MM.1S (cell line): ENCODE measurements around the gene PSTPIP1.

Experiments used
- DNase-seq: peaks from one replicate; pipeline ENCODE4 v3.0.0-alpha.2; 2015
- H2AFZ ChIP-seq: fragments of 300-600 bp; sonication (generic); 2 replicates; pipeline ENCODE4 v1.6.0; 2016; ENCODE audit warnings: antibody characterized with exemption, low read length
- H3F3A ChIP-seq: fragments of 300-600 bp; sonication (generic); 2 replicates; pipeline ENCODE4 v1.6.1; 2016; ENCODE audit warnings: mild to moderate bottlenecking, antibody characterized with exemption, low read length, moderate library complexity, mixed read lengths; ENCODE audit not compliant: insufficient read depth
- H3K27ac ChIP-seq: fragments of 300-600 bp; sonication (generic); 2 replicates; pipeline ENCODE4 v1.5.1; 2016; ENCODE audit warnings: mild to moderate bottlenecking, low read length
- H3K27me3 ChIP-seq: fragments of 300-600 bp; sonication (generic); replicated peaks from 2 replicates; pipeline ENCODE4 v1.6.0; 2016; ENCODE audit warnings: low read length; ENCODE audit not compliant: insufficient read depth
- H3K36me3 ChIP-seq: fragments of 300-600 bp; sonication (generic); replicated peaks from 2 replicates; pipeline ENCODE4 v1.6.1; 2016; ENCODE audit warnings: mild to moderate bottlenecking, low read length, mixed read lengths; ENCODE audit not compliant: insufficient read depth
- H3K4me1 ChIP-seq: fragments of 300-600 bp; sonication (generic); 2 replicates; pipeline ENCODE4 v1.6.1; 2016; ENCODE audit warnings: low read length, mixed read lengths
- H3K4me2 ChIP-seq: fragments of 300-600 bp; sonication (generic); 2 replicates; pipeline ENCODE4 v1.6.0; 2016; ENCODE audit warnings: low read depth, low read length
- H3K4me3 ChIP-seq: fragments of 300-600 bp; sonication (generic); 2 replicates; pipeline ENCODE4 v1.5.1; 2016; ENCODE audit warnings: low read length, mixed read lengths
- H3K79me2 ChIP-seq: fragments of 300-600 bp; sonication (generic); 2 replicates; pipeline ENCODE4 v1.6.1; 2016; ENCODE audit warnings: mixed run types, low read length, mixed read lengths
- H3K9ac ChIP-seq: fragments of 300-600 bp; sonication (generic); 2 replicates; pipeline ENCODE4 v1.6.1; 2016; ENCODE audit warnings: low read length, mixed read lengths
- H3K9me2 ChIP-seq: fragments of 300-600 bp; sonication (generic); replicated peaks from 2 replicates; pipeline ENCODE4 v1.6.1; 2016; ENCODE audit warnings: mild to moderate bottlenecking, low read length, mixed read lengths; ENCODE audit not compliant: insufficient read depth
- H3K9me3 ChIP-seq: fragments of 300-600 bp; sonication (generic); replicated peaks from 2 replicates; pipeline ENCODE4 v1.6.1; 2016; ENCODE audit warnings: mild to moderate bottlenecking, low read length, mixed read lengths; ENCODE audit not compliant: insufficient read depth
- H4K20me1 ChIP-seq: fragments of 300-600 bp; sonication (generic); 2 replicates; pipeline ENCODE4 v1.6.1; 2016; ENCODE audit warnings: mild to moderate bottlenecking, low read length, moderate library complexity, mixed read lengths; ENCODE audit not compliant: insufficient read depth
- EZH2 ChIP-seq: fragments of 300-600 bp; sonication (generic); optimal IDR thresholded peaks from 2 replicates; pipeline ENCODE3; 2017; ENCODE audit warnings: low read depth, mild to moderate bottlenecking, antibody characterized with exemption, low read length, mixed read lengths
- EZH2phosphoT487 ChIP-seq: fragments of 300-600 bp; sonication (generic); IDR thresholded peaks from 2 replicates; pipeline ENCODE4 v1.6.1; 2018; ENCODE audit warnings: antibody characterized with exemption, low read length
- TF ChIP-seq, protein P1 (sequence below): fragments of 300-600 bp; sonication (generic); IDR thresholded peaks from 2 replicates; pipeline ENCODE4 v1.5.1; 2016; ENCODE audit warnings: antibody characterized with exemption, low read length, mixed read lengths

PSTPIP1 gene

DNA sequence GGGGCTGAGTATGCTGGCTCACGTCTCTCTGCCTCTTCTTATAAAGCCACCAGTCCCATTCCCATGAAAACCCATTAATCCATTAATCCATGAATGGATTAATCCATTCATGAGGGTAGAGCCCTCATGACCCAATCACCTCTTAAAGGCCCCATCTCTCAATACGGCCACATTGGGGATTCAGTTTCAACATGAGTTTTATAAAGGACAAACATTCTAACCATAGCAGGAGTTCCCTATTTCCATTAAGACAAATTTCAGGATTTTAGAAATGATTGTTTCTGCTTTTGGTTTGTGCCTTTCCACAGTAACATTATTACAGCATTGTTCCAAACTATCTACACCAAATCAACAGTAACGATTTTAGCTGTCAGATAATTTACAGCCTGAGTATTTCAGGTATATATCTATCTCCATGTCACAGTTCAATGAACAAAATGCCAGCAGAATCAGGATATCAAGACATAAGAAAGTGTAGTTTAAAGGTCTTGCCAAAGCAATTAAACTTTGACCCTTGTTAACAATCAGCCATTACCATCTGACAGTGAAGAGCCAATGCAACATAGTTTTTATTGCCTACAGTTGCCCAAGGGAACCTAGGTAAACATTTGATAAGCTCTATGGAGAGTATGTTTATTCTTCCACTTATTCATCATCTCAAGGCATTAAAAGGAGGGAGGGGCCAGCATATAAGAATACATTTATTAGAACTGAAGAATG lies 72.2 kb downstream of the PSTPIP1 start:
- Histone ChIP-seq H3K4me3 (no peak overlapping the region), H3K4me2 (no peak overlapping the region), H3K9me3 (no peaks in the 10 kb centered on the region), H3K4me1 (peaks cover 27% of the 10 kb centered on the region), H3F3A (peaks cover 3% of the 10 kb centered on the region; the same call in 1 of the 2 replicates), H2AFZ (no peak overlapping the region), H3K27ac (no peak overlapping the region), H4K20me1 (no peaks in the 10 kb centered on the region), H3K79me2 (peaks cover 81% of the 10 kb centered on the region), H3K9ac (no peak overlapping the region), H3K9me2 (no peaks in the 10 kb centered on the region), H3K36me3 (no peaks in the 10 kb centered on the region), H3K27me3 (no peaks in the 10 kb centered on the region)
- no peak for TF ChIP-seq EZH2phosphoT487
- TF ChIP-seq EZH2: no peak
- TF ChIP-seq, protein P1, sequence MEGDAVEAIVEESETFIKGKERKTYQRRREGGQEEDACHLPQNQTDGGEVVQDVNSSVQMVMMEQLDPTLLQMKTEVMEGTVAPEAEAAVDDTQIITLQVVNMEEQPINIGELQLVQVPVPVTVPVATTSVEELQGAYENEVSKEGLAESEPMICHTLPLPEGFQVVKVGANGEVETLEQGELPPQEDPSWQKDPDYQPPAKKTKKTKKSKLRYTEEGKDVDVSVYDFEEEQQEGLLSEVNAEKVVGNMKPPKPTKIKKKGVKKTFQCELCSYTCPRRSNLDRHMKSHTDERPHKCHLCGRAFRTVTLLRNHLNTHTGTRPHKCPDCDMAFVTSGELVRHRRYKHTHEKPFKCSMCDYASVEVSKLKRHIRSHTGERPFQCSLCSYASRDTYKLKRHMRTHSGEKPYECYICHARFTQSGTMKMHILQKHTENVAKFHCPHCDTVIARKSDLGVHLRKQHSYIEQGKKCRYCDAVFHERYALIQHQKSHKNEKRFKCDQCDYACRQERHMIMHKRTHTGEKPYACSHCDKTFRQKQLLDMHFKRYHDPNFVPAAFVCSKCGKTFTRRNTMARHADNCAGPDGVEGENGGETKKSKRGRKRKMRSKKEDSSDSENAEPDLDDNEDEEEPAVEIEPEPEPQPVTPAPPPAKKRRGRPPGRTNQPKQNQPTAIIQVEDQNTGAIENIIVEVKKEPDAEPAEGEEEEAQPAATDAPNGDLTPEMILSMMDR: no peak
- DNase-seq: no peak

DNA sequence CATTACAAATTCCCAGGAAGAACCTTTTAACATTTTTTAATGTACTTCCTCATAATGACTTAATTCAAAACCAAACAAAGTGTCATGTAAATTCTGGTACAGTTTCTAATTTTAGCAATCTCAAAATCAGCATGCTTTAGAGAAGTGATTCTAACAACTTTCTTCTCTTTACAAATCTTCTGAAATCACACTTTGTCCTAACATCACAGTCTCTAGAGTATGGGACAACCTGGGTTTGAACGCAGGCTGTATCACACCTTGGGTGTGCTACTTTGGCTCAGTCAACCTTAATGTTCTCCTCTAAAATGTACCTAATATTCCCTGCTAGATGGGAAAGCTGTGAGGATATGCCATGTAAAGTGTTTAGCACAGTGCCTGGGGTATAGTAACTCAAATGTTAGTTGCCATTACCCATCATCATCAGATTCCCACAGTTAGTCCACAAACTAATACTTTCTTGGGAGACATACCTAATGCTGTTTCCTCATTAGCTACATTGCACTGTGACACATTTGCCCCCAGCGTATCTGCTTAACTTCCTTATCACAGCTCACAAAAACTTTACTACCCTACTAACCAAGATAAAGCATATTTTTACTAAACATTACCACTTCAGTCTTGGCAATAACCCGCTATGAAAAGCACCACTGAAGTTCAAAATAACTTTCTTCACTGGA lies 72.9 kb downstream of the PSTPIP1 start:
- H3K79me2 ChIP-seq: peaks cover 74% of the 10 kb centered on the region
- H3F3A ChIP-seq: no peaks in the 10 kb centered on the region
- no peak overlapping the region for H2AFZ ChIP-seq
- peaks cover 20% of the 10 kb centered on the region for H3K4me1 ChIP-seq
- DNase-seq: no peak
- no peak overlapping the region for H3K27ac ChIP-seq
- no peak overlapping the region for H3K9ac ChIP-seq
- no peaks in the 10 kb centered on the region for H3K9me3 ChIP-seq
- H3K4me2 ChIP-seq: no peak overlapping the region
- H3K9me2 ChIP-seq: no peaks in the 10 kb centered on the region
- no peaks in the 10 kb centered on the region for H4K20me1 ChIP-seq
- no peaks in the 10 kb centered on the region for H3K36me3 ChIP-seq
- no peaks in the 10 kb centered on the region for H3K27me3 ChIP-seq
- no peak overlapping the region for H3K4me3 ChIP-seq
- TF ChIP-seq, protein P1: no peak
- TF ChIP-seq EZH2 (no peak), EZH2phosphoT487 (no peak)

DNA sequence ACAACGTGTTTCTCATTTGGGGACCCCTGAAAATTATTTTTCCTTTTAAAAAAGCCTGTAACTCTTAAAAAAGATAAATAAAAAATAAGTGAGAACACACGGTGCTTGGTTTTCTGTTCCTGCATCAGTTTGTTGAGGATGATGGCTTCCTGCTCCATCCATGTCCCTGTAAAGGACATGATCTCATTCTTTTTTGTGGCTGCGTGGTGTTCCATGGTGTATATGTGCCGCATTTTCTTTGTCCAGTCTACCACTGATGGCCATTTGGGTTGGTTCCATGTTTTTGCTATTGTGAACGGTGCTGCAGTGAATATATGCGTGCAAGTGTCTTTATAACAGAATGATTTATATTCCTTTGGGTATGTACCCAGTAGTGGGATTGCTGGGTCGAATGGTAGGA lies 73.7 kb downstream of the PSTPIP1 start:
- H4K20me1 ChIP-seq: no peaks in the 10 kb centered on the region
- H3K27me3 ChIP-seq: no peaks in the 10 kb centered on the region
- no peak overlapping the region for H3K4me2 ChIP-seq

More for the DNA sequence above, 73.7 kb downstream of the PSTPIP1 start:
- TF ChIP-seq EZH2phosphoT487 (no peak), EZH2 (no peak)
- TF ChIP-seq, protein P1: no peak
- H3K79me2 ChIP-seq: peaks cover 66% of the 10 kb centered on the region
- no peak overlapping the region for H3K9ac ChIP-seq
- DNase-seq: no peak
- peaks cover 14% of the 10 kb centered on the region for H3K4me1 ChIP-seq
- no peaks in the 10 kb centered on the region for H3K9me2 ChIP-seq
- H3K27ac ChIP-seq: no peak overlapping the region
- no peak overlapping the region for H3K4me3 ChIP-seq
- no peaks in the 10 kb centered on the region for H3K9me3 ChIP-seq
- no peaks in the 10 kb centered on the region for H3K36me3 ChIP-seq
- H3F3A ChIP-seq: no peaks in the 10 kb centered on the region
- no peak overlapping the region for H2AFZ ChIP-seq
